Neural cell (in vitro differentiated cells): ENCODE measurements around the gene EDA. TPM values are rescaled to one million over a fixed set of nuclear protein-coding genes. Genes with fewer than 3 reads are reported as not detected.

Source experiments
- H2AFZ ChIP-seq: fragments of 200-600, 300-800 bp; sonication (generic), shearing (Covaris generic); 2 replicates; pipeline ENCODE4 v1.6.0; 2014; ENCODE audit warnings: low read depth, mild to moderate bottlenecking, antibody characterized with exemption, low read length, moderate library complexity
- H3F3A ChIP-seq: fragments of 200-600 bp; shearing (Covaris generic); 2 replicates; pipeline ENCODE4 v1.6.1; 2016; ENCODE audit warnings: mild to moderate bottlenecking, moderate library complexity, mixed read lengths, antibody characterized with exemption, low read length; ENCODE audit not compliant: insufficient read depth, poor library complexity, severe bottlenecking
- H3K27ac ChIP-seq: fragments of 200-600, 300-800 bp; sonication (generic), shearing (Covaris generic); 2 replicates; pipeline ENCODE4 v1.5.1; 2014; ENCODE audit warnings: mild to moderate bottlenecking, low read length, moderate library complexity
- H3K27me3 ChIP-seq: fragments of 300-800, 200-600 bp; sonication (generic), shearing (Covaris generic); 2 replicates; pipeline ENCODE4 v1.6.0; 2014; ENCODE audit warnings: mild to moderate bottlenecking, low read depth, low read length, moderate library complexity; ENCODE audit not compliant: insufficient read depth
- H3K36me3 ChIP-seq: fragments of 300-800, 200-600 bp; sonication (generic), shearing (Covaris generic); 2 replicates; pipeline ENCODE4 v1.5.1; 2014; ENCODE audit warnings: mild to moderate bottlenecking, antibody characterized with exemption, low read length, moderate library complexity; ENCODE audit not compliant: insufficient read depth
- H3K4me2 ChIP-seq: fragments of 300-800, 200-600 bp; sonication (generic), shearing (Covaris generic); 2 replicates; pipeline ENCODE4 v1.6.0; 2014; ENCODE audit warnings: mild to moderate bottlenecking, low read length
- H3K4me3 ChIP-seq: fragments of 300-800, 200-600 bp; sonication (generic), shearing (Covaris generic); 2 replicates; pipeline ENCODE4 v1.5.1; 2014; ENCODE audit warnings: mild to moderate bottlenecking, low read length, moderate library complexity
- H3K79me2 ChIP-seq: fragments of 200-600 bp; shearing (Covaris generic); replicated peaks from 2 replicates; pipeline ENCODE4 v1.6.0; 2014; ENCODE audit warnings: mild to moderate bottlenecking, low read length, moderate library complexity; ENCODE audit not compliant: insufficient read depth
- H3K9ac ChIP-seq: fragments of 300-800, 200-600 bp; sonication (generic), shearing (Covaris generic); 2 replicates; pipeline ENCODE4 v1.6.1; 2016; ENCODE audit warnings: mild to moderate bottlenecking, low read length, mixed read lengths
- H3K9me2 ChIP-seq: fragments of 200-600 bp; shearing (Covaris generic); 2 replicates; pipeline ENCODE4 v1.6.1; 2016; ENCODE audit warnings: mild to moderate bottlenecking, low read length, mixed read lengths; ENCODE audit not compliant: insufficient read depth
- H3K9me3 ChIP-seq: fragments of 200-600, 300-800 bp; sonication (generic), shearing (Covaris generic); 2 replicates; pipeline ENCODE4 v1.6.1; 2016; ENCODE audit warnings: mild to moderate bottlenecking, mixed run types, low read length, moderate library complexity, mixed read lengths
- H4K20me1 ChIP-seq: fragments of 200-600 bp; shearing (Covaris generic); 2 replicates; pipeline ENCODE4 v1.6.1; 2016; ENCODE audit warnings: mild to moderate bottlenecking, mixed run types; ENCODE audit not compliant: insufficient read depth
- CTCF ChIP-seq: fragments of 450-650 bp; IDR thresholded peaks from 2 replicates; pipeline ENCODE4 v1.5.1; 2014; ENCODE audit warnings: antibody characterized with exemption, mild to moderate bottlenecking, moderate library complexity; ENCODE audit not compliant: poor library complexity, severe bottlenecking
- EP300 ChIP-seq: fragments of 450-650 bp; conservative IDR thresholded peaks from 2 replicates; pipeline ENCODE4 v1.6.1; 2014; ENCODE audit warnings: antibody characterized with exemption, mild to moderate bottlenecking, moderate library complexity; ENCODE audit not compliant: poor library complexity, severe bottlenecking
- EZH2 ChIP-seq: fragments of 200-600, 300-800 bp; shearing (Covaris generic), sonication (generic); IDR thresholded peaks from 2 replicates; pipeline ENCODE4 v1.6.1; 2014; ENCODE audit warnings: antibody characterized with exemption, low read length, borderline replicate concordance, mild to moderate bottlenecking; ENCODE audit not compliant: insufficient read depth, poor library complexity, severe bottlenecking
- MXI1 ChIP-seq: fragments of 450-650 bp; conservative IDR thresholded peaks from 2 replicates; pipeline ENCODE4 v1.6.1; 2014; ENCODE audit warnings: antibody characterized with exemption, mild to moderate bottlenecking; ENCODE audit not compliant: poor library complexity, severe bottlenecking
- POLR2AphosphoS5 ChIP-seq: IDR thresholded peaks from 2 replicates; pipeline ENCODE4 v1.6.1; 2012
- RAD21 ChIP-seq: fragments of 450-650 bp; conservative IDR thresholded peaks from 2 replicates; pipeline ENCODE4 v1.6.1; 2014; ENCODE audit warnings: antibody characterized with exemption, mild to moderate bottlenecking, moderate library complexity
- REST ChIP-seq: IDR thresholded peaks from 2 replicates; pipeline ENCODE4 v1.6.1; 2012; ENCODE audit warnings: borderline replicate concordance
- SMC3 ChIP-seq: fragments of 450-650 bp; conservative IDR thresholded peaks from 2 replicates; pipeline ENCODE4 v1.6.1; 2014; ENCODE audit warnings: antibody characterized with exemption, mild to moderate bottlenecking, moderate library complexity; ENCODE audit not compliant: poor library complexity
- TAF1 ChIP-seq: IDR thresholded peaks from 2 replicates; pipeline ENCODE4 v1.6.1; 2012; ENCODE audit warnings: low read depth
- polyA plus RNA-seq: library from polyadenylated mRNA; depleted of rRNA; stranded (reverse); fragments of >200 nt; gene quantifications from 2 replicates; pipeline ENCODE4 v1.2.3, GENCODE V29; 2014

Gene EDA
- polyA plus RNA-seq, 1 donor from 2014 or later, result 1.1 TPM

- no peak overlapping the region for H3K9ac ChIP-seq
- H3K9me2 ChIP-seq, result no peaks in the 10 kb centered on the region
- no peak overlapping the region for H2AFZ ChIP-seq
- H3F3A ChIP-seq, result no peaks in the 10 kb centered on the region
- H3K27me3 ChIP-seq, result no peaks in the 10 kb centered on the region
- H4K20me1 ChIP-seq, result no peaks in the 10 kb centered on the region
- H3K4me3 ChIP-seq, result no peak overlapping the region
- H3K36me3 ChIP-seq, result no peaks in the 10 kb centered on the region
- no peaks in the 10 kb centered on the region for H3K9me3 ChIP-seq
- no peak overlapping the region for H3K4me2 ChIP-seq
- no peaks in the 10 kb centered on the region for H3K79me2 ChIP-seq
- TF ChIP-seq REST, result no peak
- TF ChIP-seq MXI1, result no peak
- TF ChIP-seq EP300, result no peak
- TF ChIP-seq RAD21, result no peak
- no peak for TF ChIP-seq POLR2AphosphoS5
- TF ChIP-seq SMC3, result no peak
- TF ChIP-seq EZH2, result no peak
- TF ChIP-seq CTCF, result no peak
- no peak for TF ChIP-seq TAF1
- no peak overlapping the region for H3K27ac ChIP-seq
Measured at GRCh38 chrX:70012756-70013155, 396.8 kb downstream of the EDA start.

- Histone ChIP-seq H3K36me3 (no peaks in the 10 kb centered on the region), H3K9me2 (no peaks in the 10 kb centered on the region), H3K79me2 (no peaks in the 10 kb centered on the region), H3K27ac (no peak overlapping the region), H3K9me3 (no peaks in the 10 kb centered on the region), H3K9ac (no peak overlapping the region), H3K4me2 (no peak overlapping the region), H3K27me3 (no peaks in the 10 kb centered on the region), H3K4me3 (no peak overlapping the region), H4K20me1 (no peaks in the 10 kb centered on the region), H3F3A (no peaks in the 10 kb centered on the region), H2AFZ (no peak overlapping the region)
- TF ChIP-seq MXI1 (no peak), EZH2 (no peak), EP300 (no peak), TAF1 (no peak), CTCF (no peak), RAD21 (no peak), SMC3 (no peak), REST (no peak), POLR2AphosphoS5 (no peak)
Measured at GRCh38 chrX:70013466-70014381, 397.8 kb downstream of the EDA start.
